H1 (cell line): ENCODE data around the gene UBXN4. TPM values are rescaled to one million over a fixed set of nuclear protein-coding genes. Genes with fewer than 3 reads are reported as not detected.
A peak's percentile ranks its signal among the peaks of the same experiment; 100 is the strongest.

Experiments
- CTCF ChIA-PET: fragments of 300-600 bp; sonication (Branson Sonifier 250); formaldehyde crosslinking; loops from one replicate; lab custom pipeline; 2021; ENCODE audit not compliant: partially characterized antibody; lab: Charles Lee
- POLR2A ChIA-PET: fragments of 300-600 bp; sonication (Branson Sonifier 250); formaldehyde crosslinking; loops from one replicate; lab custom pipeline; 2021; ENCODE audit warnings: inconsistent platforms; ENCODE audit not compliant: partially characterized antibody; lab: Charles Lee
- DNase-seq, 2 experiments: peaks; one replicate each; pipeline versions ENCODE4 v3.0.0 to v3.0.0-alpha.2; 2010 to 2022; ENCODE audit warnings: low spot score in 2 of 2, low read depth in 1 of 2, mixed read lengths in 1 of 2
- FAIRE-seq: peaks from 2 replicates; lab custom pipeline; 2011; peaks lifted over from hg19 to GRCh38; lab: Jason Lieb, UNC
- H2AFZ ChIP-seq: 2 replicates; pipeline ENCODE4 v1.8.1; 2012; ENCODE audit warnings: low read length, inconsistent platforms
- H2AK5ac ChIP-seq: 2 replicates; pipeline ENCODE4 v1.6.1; 2013; ENCODE audit warnings: low read depth, low read length
- H2BK120ac ChIP-seq: replicated peaks from 2 replicates; pipeline ENCODE3; 2013; ENCODE audit warnings: low read depth, low read length, inconsistent platforms
- H2BK12ac ChIP-seq: 2 replicates; pipeline ENCODE4 v1.6.1; 2013; ENCODE audit warnings: low read depth, low read length
- H2BK15ac ChIP-seq: 2 replicates; pipeline ENCODE4 v1.6.1; 2013; ENCODE audit warnings: low read length
- H2BK20ac ChIP-seq: 2 replicates; pipeline ENCODE4 v1.6.1; 2013; ENCODE audit warnings: low read length
- H2BK5ac ChIP-seq: 2 replicates; pipeline ENCODE4 v1.6.1; 2013; ENCODE audit warnings: low read depth, low read length
- H3K14ac ChIP-seq: 2 replicates; pipeline ENCODE4 v1.6.1; 2013; ENCODE audit warnings: inconsistent platforms; ENCODE audit not compliant: insufficient read length
- H3K18ac ChIP-seq: 2 replicates; pipeline ENCODE4 v1.6.1; 2013; ENCODE audit warnings: low read length; ENCODE audit errors: extremely low read depth
- H3K23ac ChIP-seq: 2 replicates; pipeline ENCODE4 v1.6.1; 2013; ENCODE audit warnings: inconsistent platforms; ENCODE audit not compliant: insufficient read length
- H3K23me2 ChIP-seq: 2 replicates; pipeline ENCODE4 v1.6.1; 2013; ENCODE audit warnings: low read depth, low read length
- H3K27ac ChIP-seq: 2 replicates; pipeline ENCODE4 v1.6.1; 2011; ENCODE audit warnings: low read depth, low read length, inconsistent platforms
- H3K27me3 ChIP-seq, 4 experiments: replicated peaks in 1 of 4; 1 replicate in 1 of 4; 2 replicates in 3 of 4; pipeline versions ENCODE4 v1.6.1 to v1.8.1; 2011 to 2013; ENCODE audit warnings: low read length in 3 of 4, mild to moderate bottlenecking in 3 of 4, inconsistent platforms in 2 of 4, mixed read lengths in 2 of 4, moderate library complexity in 1 of 4; ENCODE audit not compliant: control insufficient read depth in 3 of 4, insufficient read depth in 3 of 4; ENCODE audit errors: extremely low read depth in 1 of 4
- H3K36me3 ChIP-seq, 4 experiments: 2 replicates each; pipeline versions ENCODE4 v1.6.1 to v1.8.1; 2011 to 2013; ENCODE audit warnings: mild to moderate bottlenecking in 4 of 4, low read length in 3 of 4, moderate library complexity in 2 of 4, control low read depth in 1 of 4, inconsistent platforms in 1 of 4; ENCODE audit not compliant: insufficient read depth in 4 of 4, control insufficient read depth in 2 of 4
- H3K4ac ChIP-seq: replicated peaks from 2 replicates; pipeline ENCODE3; 2013; ENCODE audit warnings: low read length, low read depth, mixed read lengths, inconsistent platforms; ENCODE audit not compliant: insufficient read length
- H3K4me1 ChIP-seq, 4 experiments: replicated peaks in 1 of 4; 1 replicate in 1 of 4; 2 replicates in 3 of 4; pipeline versions ENCODE4 v1.6.1 to v1.8.1; 2011 to 2013; ENCODE audit warnings: low read length in 3 of 4, inconsistent platforms in 2 of 4, mixed read lengths in 1 of 4; ENCODE audit not compliant: insufficient read depth in 4 of 4, control insufficient read depth in 3 of 4
- H3K4me2 ChIP-seq, 2 experiments: 2 replicates each; pipeline versions ENCODE4 v1.6.1 to v1.8.1; 2011 to 2013; ENCODE audit warnings: low read depth in 2 of 2, low read length in 2 of 2, control low read depth in 1 of 2, inconsistent platforms in 1 of 2, mild to moderate bottlenecking in 1 of 2; ENCODE audit not compliant: insufficient read depth in 1 of 2
- H3K4me3 ChIP-seq, 4 experiments: fragments of 200-600, 300-600 bp in 1 of 4; sonication (generic), shearing (Covaris generic), sonication (Bioruptor Twin) in 1 of 4; 2 replicates each; pipeline versions ENCODE4 v1.5.1 to v1.8.1; 2011 to 2016; ENCODE audit warnings: low read length in 4 of 4, low read depth in 3 of 4, control low read depth in 2 of 4, inconsistent platforms in 2 of 4, mild to moderate bottlenecking in 2 of 4, mixed read lengths in 1 of 4, moderate library complexity in 1 of 4; ENCODE audit not compliant: insufficient read depth in 2 of 4; ENCODE audit errors: extremely low read depth in 1 of 4
- H3K56ac ChIP-seq: replicated peaks from 2 replicates; pipeline ENCODE3; 2013; ENCODE audit warnings: low read depth, mild to moderate bottlenecking, mixed read lengths, low read length, inconsistent platforms; ENCODE audit not compliant: insufficient read length
- H3K79me1 ChIP-seq: 2 replicates; pipeline ENCODE4 v1.6.1; 2013; ENCODE audit warnings: low read depth, low read length, control low read depth
- H3K79me2 ChIP-seq, 2 experiments: 2 replicates each; pipeline versions ENCODE4 v1.6.1 to v1.8.1; 2012 to 2013; ENCODE audit warnings: low read length in 2 of 2, mild to moderate bottlenecking in 2 of 2, inconsistent platforms in 1 of 2; ENCODE audit not compliant: insufficient read depth in 2 of 2, control insufficient read depth in 1 of 2
- H3K9ac ChIP-seq, 4 experiments: replicated peaks in 1 of 4; 1 replicate in 1 of 4; 2 replicates in 3 of 4; pipeline versions ENCODE4 v1.6.1 to v1.8.1; 2011 to 2013; ENCODE audit warnings: low read depth in 3 of 4, low read length in 3 of 4, control low read depth in 2 of 4, mild to moderate bottlenecking in 2 of 4, moderate library complexity in 2 of 4, inconsistent platforms in 1 of 4; ENCODE audit errors: extremely low read depth in 1 of 4
- H3K9me3 ChIP-seq, 2 experiments: 2 replicates each; pipeline versions ENCODE4 v1.6.1 to v1.8.1; 2012 to 2013; ENCODE audit warnings: mild to moderate bottlenecking in 2 of 2, moderate library complexity in 2 of 2, control low read depth in 1 of 2, inconsistent platforms in 1 of 2, low read depth in 1 of 2, low read length in 1 of 2, mixed read lengths in 1 of 2; ENCODE audit not compliant: insufficient read depth in 2 of 2
- H4K20me1 ChIP-seq, 2 experiments: replicated peaks in 1 of 2; 2 replicates each; pipeline versions ENCODE3 to v1.8.1; 2011 to 2013; ENCODE audit warnings: inconsistent platforms in 2 of 2, low read length in 2 of 2, mild to moderate bottlenecking in 1 of 2; ENCODE audit not compliant: insufficient read depth in 2 of 2, control insufficient read depth in 1 of 2
- H4K5ac ChIP-seq: 2 replicates; pipeline ENCODE4 v1.6.1; 2013; ENCODE audit warnings: low read length, low read depth, mixed read lengths, inconsistent platforms; ENCODE audit not compliant: insufficient read length
- H4K8ac ChIP-seq: 2 replicates; pipeline ENCODE4 v1.8.0; 2013; ENCODE audit warnings: mild to moderate bottlenecking, moderate library complexity, low read length, inconsistent platforms; ENCODE audit not compliant: insufficient read depth; ENCODE audit errors: extremely low read depth
- H4K91ac ChIP-seq: replicated peaks from 2 replicates; pipeline ENCODE3; 2013; ENCODE audit warnings: low read length, mixed read lengths, inconsistent platforms; ENCODE audit not compliant: insufficient read length
- ATF2 ChIP-seq: IDR thresholded peaks from 2 replicates; pipeline ENCODE4 v1.6.1; 2012; ENCODE audit warnings: low read length, inconsistent platforms
- ATF3 ChIP-seq: IDR thresholded peaks from 2 replicates; pipeline ENCODE4 v1.6.1; 2011; ENCODE audit warnings: low read depth, mild to moderate bottlenecking, low read length; ENCODE audit not compliant: insufficient read depth
- BACH1 ChIP-seq: IDR thresholded peaks from 2 replicates; pipeline ENCODE4 v1.6.1; 2012; ENCODE audit warnings: low read length, improper control_type of control experiment
- E2F6 ChIP-seq: IDR thresholded peaks from 2 replicates; pipeline ENCODE4 v1.6.1; 2012; ENCODE audit warnings: inconsistent platforms
- HDAC6 ChIP-seq: IDR thresholded peaks from one replicate; pipeline ENCODE4 v1.7.1; 2012; ENCODE audit warnings: low read depth, mild to moderate bottlenecking, inconsistent platforms, low read length, moderate library complexity
- NANOG ChIP-seq: IDR thresholded peaks from 2 replicates; pipeline ENCODE4 v1.6.1; 2011; ENCODE audit warnings: low read length, low read depth, mild to moderate bottlenecking, inconsistent platforms; ENCODE audit not compliant: insufficient read depth, poor library complexity, severe bottlenecking
- NRF1 ChIP-seq: IDR thresholded peaks from 2 replicates; pipeline ENCODE4 v1.6.1; 2011; ENCODE audit warnings: mild to moderate bottlenecking, low read depth, low read length, improper control_type of control experiment
- RNF2 ChIP-seq: fragments of 200-900, 300-1000 bp; sonication (generic); IDR thresholded peaks from 2 replicates; pipeline ENCODE4 v1.7.1; 2016; ENCODE audit warnings: borderline replicate concordance, low read depth, mild to moderate bottlenecking, antibody characterized with exemption, low read length; ENCODE audit not compliant: poor library complexity, severe bottlenecking; ENCODE audit errors: missing control alignments
- WGBS, 2 experiments: shearing (Covaris generic) in 1 of 2; methylation state at CpG; one replicate each; pipeline versions ENCODE4 v1.1.6 to v1.1.7; 2013 to 2015; ENCODE audit warnings: low lambda C conversion rate in 2 of 2, mixed read lengths in 2 of 2, inconsistent platforms in 1 of 2, low coverage in 1 of 2, missing lambda C conversion rate in 1 of 2; ENCODE audit not compliant: insufficient replicate concordance in 2 of 2, insufficient coverage in 1 of 2, insufficient read length in 1 of 2; ENCODE audit errors: extremely low coverage in 1 of 2, missing lambda C conversion rate in 1 of 2; 5-methylcytosine and 5-hydroxymethylcytosine counted together
- polyA plus RNA-seq, 7 experiments: library from polyadenylated mRNA; depleted of rRNA in 3 of 7; stranded (reverse) in 5 of 7; unstranded in 2 of 7; fragments of >200 nt in 5 of 7; fragments of 200-250 nt in 2 of 7; gene quantifications; 1 replicate in 5 of 7; 2 replicates in 1 of 7; 4 replicates in 1 of 7; pipeline versions ENCODE4 v1.2.1 to v1.2.3, GENCODE V29; 2011 to 2013; ENCODE audit warnings: missing spikeins in 2 of 7, mixed read lengths in 2 of 7
- total RNA-seq: library from RNA; stranded (reverse); fragmentation: NEBNext Ultra II Directional; extraction: Animal tissue kit (Norgen Biotek cat#: 25700); gene quantifications from 2 replicates; pipeline ENCODE4 v1.2.1, GENCODE V29; 2021

Gene UBXN4
- total and polyA plus RNA-seq, 2 of the 8 experiments (the other 6 are each of a cell fraction or from before 2014, with no cell fraction given), result 20.1 to 64.2 TPM

GRCh38 chr2:135741043-135741394 is 636 bp upstream of the UBXN4 start:
- CTCF ChIA-PET, result interaction anchor here (0.6 to 4.0 kb wide), 16 partner anchors 8 to 433 kb away, joined by 3 to 19 read pairs (median 3); no protein-coding TSS in a partner anchor
- no peak overlapping the region for H3K4me3 ChIP-seq

More at GRCh38 chr2:135741043-135741394, 636 bp upstream of the UBXN4 start:
- no peak overlapping the region for H3K4me2 ChIP-seq
- H2BK15ac ChIP-seq, result no peak overlapping the region
- no peak overlapping the region for H2BK5ac ChIP-seq
- FAIRE-seq (no peak), DNase-seq (no peak)
- H2BK12ac ChIP-seq, result no peak overlapping the region
- no peak overlapping the region for H4K8ac ChIP-seq
- peak overlapping the region; percentile 67; the same call in 1 of the 2 replicates for H2AFZ ChIP-seq
- no peaks in the 10 kb centered on the region for H3K27me3 ChIP-seq
- H3K9ac ChIP-seq, result no peak overlapping the region
- H3K23ac ChIP-seq, result no peak overlapping the region
- H4K5ac ChIP-seq, result no peak overlapping the region
- H3K23me2 ChIP-seq, result no peaks in the 10 kb centered on the region; the same call in 1 of the 2 replicates
- no peaks in the 10 kb centered on the region for H3K36me3 ChIP-seq
- no peak overlapping the region for H3K14ac ChIP-seq
- H3K56ac ChIP-seq, result no peak overlapping the region
- H2BK20ac ChIP-seq, result no peak overlapping the region
- H4K20me1 ChIP-seq, result peaks cover 0 to 3% of the 10 kb centered on the region in 2 experiments
- no peak overlapping the region for H3K4ac ChIP-seq
- POLR2A ChIA-PET, result interaction anchor here (0.6 to 1.7 kb wide), 4 partner anchors 10 to 430 kb away, joined by 3 to 6 read pairs (median 4); partner anchors contain the start of genes R3HDM1 and ZRANB3
- TF ChIP-seq E2F6 (peak; percentile 8; the same call in 1 of the 2 replicates), RNF2 (no peak), NANOG (no peak), ATF3 (no peak), NRF1 (no peak), HDAC6 (no peak), ATF2 (no peak), BACH1 (0 out of 2 replicates have a peak, but pooled peaks have one; percentile 10)
- H3K27ac ChIP-seq, result no peak overlapping the region
- peaks cover 4 to 37% of the 10 kb centered on the region in 2 experiments; a peak in 3 of 4 replicates for H3K79me2 ChIP-seq
- 79% methylated on average over 11 of the region's 11 CpGs; no CpG with 5 or more reads in 1 of the 2 experiments for WGBS, 2 experiments
- H4K91ac ChIP-seq, result no peak overlapping the region
- H2AK5ac ChIP-seq, result no peak overlapping the region
- no peak overlapping the region for H2BK120ac ChIP-seq
- H3K9me3 ChIP-seq, result no peaks in the 10 kb centered on the region; a peak in 1 of 4 replicates
- peaks cover 0 to 6% (median 3%) of the 10 kb centered on the region in 4 experiments; a peak in 2 of 7 replicates for H3K4me1 ChIP-seq
- H3K79me1 ChIP-seq, result no peaks in the 10 kb centered on the region
- H3K18ac ChIP-seq, result no peak overlapping the region
